GM21619 (cell line): Measurements from ENCODE around the gene HIRA.
A peak's percentile ranks its signal among the peaks of the same experiment; 100 is the strongest.
"Not testable (repeated sequence)": the region's sequence is repeated elsewhere in the genome, so short reads cannot be mapped to it uniquely, and the experiment has no call there.

ENCODE experiments used
- ATAC-seq: cut with Tn5 transposase; IDR thresholded peaks from one replicate; pipeline ENCODE4 v1.9.1; 2021; ENCODE audit not compliant: unreplicated experiment

Gene HIRA

DNA sequence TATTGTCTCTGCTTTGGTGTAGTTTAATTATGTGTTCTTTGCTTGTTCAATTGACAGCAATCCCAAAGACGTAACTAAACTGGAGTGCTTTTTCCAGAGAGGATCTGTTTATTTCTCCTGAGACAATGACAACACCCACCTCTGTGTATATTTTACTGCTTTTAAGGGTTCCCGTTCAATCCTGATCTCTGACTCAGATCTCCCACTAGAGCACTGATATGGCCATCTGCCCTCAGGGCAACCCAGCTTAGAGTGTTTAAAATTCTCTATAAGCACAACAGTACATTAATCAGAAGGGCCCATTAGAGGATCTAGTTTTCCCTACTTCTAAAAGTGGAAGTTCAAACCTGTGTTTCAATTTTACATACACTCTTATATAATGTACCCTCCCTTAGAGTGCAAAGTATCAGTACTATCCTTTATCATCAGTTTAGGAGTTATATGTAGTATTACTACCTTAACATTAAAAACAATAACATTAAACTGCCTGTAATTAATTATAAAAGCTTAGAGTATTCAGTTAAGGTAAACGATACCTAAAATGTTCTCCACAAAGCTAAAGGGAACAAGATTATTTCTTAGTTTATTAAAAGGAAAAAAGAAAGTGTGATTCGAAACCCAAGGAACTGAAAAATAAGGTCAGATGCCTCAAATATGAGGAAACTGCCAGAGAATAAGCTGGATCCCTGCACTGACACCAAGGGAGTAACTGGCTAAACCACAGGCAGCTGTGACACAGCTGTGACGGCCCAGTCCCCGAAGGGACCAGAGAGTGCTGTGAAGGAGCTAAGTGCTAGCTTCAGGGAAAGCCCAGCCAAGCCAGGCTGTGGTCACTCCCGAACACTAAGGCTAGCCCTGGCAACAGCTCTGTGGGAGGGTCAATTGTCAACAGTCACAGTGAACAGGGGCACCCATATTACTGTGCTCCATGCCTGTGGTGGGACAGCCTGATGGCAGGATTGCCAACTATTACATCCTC, 32.2 kb upstream of the HIRA start:
- no peak for ATAC-seq

DNA sequence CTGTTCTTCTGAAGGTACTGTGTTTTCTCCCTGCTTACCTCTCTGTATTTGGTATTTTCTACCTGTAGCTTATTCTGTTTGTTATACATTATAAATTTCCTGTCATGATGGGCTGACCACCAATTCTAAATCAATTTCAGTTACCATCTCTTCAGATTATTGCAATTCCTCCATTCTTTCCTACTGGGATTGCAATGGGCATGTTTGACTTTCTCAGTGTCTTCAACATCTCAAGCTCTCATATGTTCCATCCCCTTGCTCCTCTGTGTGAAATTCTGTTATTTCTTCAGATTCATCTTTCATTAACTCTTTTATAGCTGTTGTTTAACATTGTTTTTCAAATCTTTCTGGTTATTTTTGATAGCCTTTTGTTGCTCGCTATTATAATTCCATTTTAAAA, 31.5 kb upstream of the HIRA start:
- no peak for ATAC-seq

DNA sequence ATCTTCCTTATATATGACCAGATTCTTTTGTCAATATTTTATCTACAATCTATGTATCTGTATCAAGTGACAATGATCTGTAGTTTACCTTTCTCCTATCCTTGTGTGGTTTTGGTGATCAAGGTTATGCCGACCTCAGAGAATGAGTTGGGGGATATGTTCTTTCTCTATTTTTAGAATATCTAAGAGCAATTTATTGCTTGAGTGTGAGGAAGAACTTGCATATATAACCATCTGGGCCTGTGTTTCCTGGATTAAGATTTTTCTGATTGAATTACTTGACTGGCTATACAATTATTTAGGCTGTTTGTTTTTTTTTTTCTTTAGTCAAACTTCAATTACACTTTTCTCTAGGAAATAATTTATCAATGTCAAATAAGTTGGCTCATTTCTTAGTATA, 30.0 kb upstream of the HIRA start:
- ATAC-seq, result no peak

DNA sequence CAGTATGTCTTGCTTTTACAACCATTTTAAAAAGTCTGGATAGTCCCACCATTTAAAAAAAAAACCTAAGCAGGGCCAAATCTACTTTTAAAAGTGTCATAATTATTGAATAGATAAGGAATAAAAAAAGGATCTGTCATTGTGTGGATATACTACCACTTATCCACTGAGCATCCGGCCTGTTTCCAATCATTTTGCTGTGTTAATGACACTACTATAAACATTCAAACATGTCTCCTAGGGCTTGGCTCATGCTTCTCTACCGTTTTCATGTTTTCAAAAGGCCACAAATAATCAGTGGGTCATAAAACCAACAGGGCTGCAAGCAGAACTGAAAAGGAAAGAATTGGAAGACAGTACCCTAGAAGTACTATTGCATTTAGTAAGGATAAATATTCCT, 28.5 kb upstream of the HIRA start:
- ATAC-seq, result no peak

DNA sequence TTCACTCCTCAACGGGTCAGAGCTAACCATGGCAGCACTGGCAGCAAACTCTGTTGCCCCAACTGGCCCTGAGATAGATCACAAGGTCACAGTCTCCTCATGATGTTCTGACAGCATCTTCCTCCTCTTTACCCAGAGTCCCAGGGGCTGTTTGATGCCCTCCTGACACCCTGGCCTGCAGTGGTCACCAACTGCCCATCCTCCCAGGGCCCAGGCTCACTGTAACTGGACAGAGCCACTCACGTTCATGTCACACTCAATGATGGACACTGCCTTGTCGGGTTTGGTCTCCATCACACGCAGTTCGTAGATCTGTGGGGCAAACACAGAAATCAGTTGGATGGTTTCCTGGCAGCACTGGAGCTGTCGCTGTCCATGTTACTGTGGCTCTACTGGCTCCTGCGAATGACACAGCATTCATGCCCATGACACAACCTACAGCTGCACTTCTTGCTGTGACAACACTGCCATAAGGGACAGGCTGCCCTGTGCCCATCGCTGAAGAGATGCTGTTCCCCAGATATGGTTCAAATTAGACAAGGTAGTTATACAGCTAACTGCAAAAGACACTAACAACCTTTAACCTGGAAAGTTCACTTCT, 26.4 kb upstream of the HIRA start:
- ATAC-seq, result no peak

DNA sequence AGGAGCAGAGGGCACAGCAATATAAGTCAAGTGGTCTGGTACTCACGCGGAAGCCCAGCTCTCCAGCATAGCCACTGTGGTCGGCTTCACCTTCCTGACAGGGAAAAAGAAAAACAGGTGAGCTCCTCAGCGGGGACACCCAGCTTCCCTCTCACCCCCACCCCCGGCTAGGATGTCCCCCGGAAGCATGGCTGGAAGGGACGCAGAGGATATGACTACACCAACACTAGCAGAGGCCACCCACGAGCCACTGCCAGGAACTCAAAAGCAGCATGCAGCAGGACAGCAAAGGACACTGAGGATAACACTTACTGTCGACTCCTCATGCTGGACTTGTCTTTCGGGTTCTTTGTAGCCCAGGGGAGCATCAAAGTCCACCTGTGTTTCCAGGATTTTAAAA, 25.0 kb upstream of the HIRA start:
- no peak for ATAC-seq

DNA sequence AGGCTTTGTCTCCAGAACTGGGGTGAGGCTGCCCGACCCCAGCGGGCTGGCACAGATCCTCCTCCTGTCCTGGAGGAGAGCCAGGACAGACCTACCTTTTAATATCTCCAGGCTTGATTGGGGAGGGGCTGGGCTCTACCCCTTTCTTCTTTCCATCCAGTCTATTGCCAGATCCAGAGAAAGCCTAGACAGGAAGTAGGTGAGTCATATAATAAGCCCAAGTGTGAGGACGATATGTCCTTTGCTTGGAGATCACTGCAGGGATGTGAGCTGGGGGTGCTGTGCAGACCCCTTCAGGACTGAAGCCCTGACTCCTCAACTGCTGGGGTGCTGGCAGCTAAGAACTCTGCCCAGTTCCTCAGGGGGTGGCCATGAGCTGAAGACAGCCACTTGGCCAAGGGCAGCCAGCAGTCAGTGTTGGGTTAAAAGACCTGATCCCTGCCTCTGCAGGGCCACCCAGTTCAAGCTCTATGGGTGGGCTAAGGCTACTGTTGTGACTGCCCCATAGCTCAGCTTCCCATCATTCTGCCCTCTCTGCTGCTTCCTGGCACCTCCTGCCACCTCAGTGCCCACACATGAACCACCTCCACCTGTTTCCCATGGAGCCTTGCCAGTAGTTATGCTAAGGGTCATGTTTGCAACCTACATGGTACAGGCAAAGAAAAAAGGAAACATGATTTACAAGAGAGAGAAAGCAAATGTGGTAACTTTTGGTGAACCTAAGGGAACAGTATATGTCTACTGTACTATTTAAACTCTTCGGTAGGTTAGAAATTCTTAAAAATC, 24.2 kb upstream of the HIRA start:
- ATAC-seq, result no peak

DNA sequence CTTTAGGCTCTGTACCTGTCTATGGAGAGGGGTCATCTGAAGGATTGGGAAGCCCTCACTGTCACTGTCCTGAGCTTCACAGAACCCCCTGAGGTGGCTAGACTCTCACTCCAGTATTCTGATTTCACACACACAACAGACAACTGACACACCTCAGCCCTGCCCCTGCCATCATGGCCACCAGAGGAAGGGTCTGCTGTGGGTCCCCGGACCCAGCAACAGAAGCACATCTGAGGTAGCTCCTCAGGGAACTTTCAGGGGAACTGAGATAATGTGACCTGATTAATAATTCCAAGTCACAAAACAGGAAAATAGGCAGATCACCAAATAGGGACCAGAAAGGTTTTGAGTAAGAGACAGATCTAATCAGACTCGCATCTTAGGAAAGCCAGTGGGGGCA, 23.5 kb upstream of the HIRA start:
- ATAC-seq, result no peak

DNA sequence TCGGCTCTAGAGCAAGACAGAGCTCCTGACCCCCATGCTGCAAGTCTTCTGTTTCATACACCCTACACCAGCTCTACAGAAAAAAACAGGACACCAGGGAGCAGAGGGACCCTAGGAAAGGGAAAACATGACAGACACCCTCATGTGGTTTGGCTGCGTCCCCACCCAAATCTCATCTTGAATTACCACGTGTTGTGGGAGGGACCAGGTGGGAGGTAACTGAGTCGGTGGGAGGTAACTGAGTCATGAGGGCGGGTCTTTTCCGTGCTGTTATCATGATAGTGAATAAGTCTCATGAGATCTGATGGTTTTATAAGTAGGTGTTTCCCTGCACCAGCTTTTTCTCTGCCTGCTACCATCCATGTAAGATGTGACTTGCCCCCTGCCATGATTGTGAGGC, 22.6 kb upstream of the HIRA start:
- no peak for ATAC-seq

DNA sequence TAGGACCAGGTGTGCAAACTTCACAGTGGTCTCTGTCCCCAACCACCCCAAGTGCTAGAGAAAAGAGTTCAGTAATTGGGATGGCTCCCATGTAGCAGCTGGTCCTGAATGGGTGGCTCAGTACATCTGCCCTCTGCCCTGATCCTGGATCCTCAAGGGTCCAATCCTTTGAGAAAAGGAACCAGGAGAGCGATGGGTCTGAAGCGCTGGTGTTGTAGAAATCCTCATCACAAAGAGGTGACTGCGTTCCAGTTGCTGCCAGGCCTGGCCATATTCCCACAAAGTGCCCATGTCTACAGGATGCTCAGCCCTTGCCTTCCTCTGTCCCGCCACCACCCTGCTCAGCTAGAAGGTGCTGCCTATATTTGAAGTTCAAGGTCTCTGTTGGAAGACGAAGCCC, 22.2 kb upstream of the HIRA start:
- ATAC-seq, result no peak

DNA sequence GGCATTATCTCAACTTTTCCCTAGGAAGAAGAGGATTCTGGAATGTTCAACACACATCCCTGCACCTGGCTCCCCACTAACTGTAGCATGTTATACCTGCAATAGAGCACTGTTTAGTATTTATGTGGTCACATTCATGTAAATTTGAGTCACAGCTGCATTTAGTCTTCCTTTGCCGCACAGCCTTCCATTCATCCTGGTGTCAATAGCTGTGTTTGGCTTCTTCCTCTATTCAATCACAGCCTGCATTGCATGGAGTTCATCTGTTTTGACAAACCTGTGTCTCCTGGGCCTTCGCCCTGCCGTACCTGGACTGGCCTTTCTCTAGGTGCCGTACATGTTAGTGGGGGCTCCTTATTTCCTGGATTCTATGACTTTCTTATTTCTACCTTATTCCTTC, 20.0 kb upstream of the HIRA start:
- ATAC-seq, result no peak

DNA sequence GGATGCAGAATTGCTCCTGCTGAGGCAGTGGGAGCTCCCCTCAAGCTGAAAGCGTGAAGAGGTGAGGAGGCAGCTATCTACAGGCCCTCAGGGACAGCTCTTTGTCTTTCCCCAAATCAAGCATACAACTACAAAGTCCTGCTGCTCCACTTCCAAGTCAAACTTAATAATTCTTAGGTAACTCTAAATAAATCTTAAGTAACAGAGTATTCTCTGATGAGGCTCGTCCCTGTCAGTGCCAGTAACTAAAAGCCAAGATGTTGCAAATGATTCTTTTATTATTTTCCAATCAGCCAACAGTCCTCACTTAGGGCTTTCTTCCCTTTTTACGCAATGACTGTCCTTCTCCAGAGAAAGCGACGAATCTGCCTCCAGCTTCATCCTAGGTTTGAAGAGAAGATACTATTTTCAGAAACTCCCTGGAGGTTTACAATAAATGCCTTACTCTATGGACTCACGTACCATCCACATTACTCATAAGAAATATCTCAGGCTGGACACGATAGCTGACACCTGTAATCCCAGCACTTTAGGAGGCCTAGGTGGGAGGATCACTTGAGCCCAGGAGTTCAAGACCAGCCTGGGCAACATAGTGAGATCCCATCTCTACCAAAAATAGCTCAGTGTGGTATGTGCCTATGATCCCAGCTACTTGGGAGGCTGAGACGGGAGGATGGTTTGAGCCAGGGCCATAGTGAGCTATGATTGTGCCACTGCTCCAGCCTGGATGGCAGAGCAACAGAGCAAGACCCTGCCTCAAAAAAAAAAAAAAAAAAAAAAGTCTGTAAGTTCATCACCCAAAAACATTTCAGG, 19.0 kb upstream of the HIRA start:
- no peak for ATAC-seq

DNA sequence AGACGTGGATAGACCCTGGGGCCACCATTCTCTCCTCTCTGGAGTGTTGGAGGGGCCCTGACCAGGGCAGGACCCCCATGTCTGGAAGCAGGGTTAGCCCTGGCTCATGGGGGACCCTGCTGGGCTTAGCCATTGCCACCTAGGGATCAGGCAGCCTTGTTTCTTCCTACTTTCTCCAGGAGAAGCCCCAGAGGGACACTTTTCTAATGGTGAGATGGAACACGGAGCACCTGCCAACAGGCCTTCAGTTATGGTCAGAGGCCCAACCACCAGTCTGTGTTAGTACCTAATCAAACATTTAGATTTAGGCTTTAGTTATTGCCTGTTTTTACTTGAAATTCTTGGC, 17.9 kb upstream of the HIRA start:
- no peak for ATAC-seq

DNA sequence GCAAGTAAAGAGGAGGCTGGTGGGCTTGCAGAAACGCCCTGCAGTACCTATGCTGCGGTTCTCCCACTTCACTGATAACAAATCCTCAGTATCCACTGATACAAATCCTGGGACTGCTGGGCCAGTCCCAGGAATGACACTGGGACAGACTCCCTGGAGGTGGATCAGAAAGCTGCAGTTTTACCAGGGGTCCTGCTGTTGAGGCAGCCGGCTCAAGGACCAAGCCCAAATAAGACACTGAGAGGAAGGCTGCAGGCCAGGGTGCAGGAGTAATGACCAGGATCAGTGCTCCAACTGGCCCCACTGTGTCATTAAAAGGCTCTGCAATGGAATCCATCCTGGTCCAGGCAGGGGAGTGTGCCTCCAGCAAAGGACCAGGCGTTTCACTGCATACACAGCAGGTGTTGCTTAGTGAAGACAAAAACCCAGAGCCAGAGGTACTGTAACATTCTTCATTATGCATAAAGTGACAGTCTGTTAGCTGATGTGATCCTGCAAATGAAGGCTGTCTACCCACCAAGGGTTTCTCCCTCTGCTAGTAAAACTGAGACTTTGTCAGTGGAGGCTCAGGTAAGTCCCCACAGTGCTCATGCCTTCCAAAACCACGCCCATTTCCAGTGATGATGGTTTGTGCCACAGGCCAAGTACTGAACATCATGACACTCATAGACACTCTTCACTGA, 17.3 kb upstream of the HIRA start:
- no peak for ATAC-seq

DNA sequence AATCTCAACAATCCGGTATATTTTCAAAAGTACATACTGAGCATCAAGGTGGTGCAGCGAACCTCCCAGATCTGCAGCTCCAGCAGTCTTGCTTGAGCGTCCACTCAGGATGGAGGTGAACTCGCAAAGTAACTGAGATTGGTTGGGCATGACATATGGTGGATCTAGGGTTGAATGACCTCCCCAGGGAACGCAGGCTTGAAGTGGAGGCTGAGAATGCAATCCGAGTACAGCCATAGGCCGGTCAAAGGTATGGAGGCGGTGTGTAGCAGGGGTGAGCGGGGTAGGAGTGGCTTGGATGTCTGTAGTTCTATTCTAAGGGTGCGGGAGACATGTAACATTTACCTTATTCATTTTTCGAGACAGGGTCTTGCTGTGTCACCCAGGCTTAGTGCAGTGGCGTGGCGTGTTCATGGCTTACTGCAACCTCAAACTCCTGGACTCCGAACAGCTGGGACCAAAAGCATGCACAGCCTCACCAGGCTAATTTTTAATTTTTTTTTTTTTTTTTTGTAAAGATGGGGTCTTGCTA, 16.6 kb upstream of the HIRA start:
- ATAC-seq, result peak; percentile 31

DNA sequence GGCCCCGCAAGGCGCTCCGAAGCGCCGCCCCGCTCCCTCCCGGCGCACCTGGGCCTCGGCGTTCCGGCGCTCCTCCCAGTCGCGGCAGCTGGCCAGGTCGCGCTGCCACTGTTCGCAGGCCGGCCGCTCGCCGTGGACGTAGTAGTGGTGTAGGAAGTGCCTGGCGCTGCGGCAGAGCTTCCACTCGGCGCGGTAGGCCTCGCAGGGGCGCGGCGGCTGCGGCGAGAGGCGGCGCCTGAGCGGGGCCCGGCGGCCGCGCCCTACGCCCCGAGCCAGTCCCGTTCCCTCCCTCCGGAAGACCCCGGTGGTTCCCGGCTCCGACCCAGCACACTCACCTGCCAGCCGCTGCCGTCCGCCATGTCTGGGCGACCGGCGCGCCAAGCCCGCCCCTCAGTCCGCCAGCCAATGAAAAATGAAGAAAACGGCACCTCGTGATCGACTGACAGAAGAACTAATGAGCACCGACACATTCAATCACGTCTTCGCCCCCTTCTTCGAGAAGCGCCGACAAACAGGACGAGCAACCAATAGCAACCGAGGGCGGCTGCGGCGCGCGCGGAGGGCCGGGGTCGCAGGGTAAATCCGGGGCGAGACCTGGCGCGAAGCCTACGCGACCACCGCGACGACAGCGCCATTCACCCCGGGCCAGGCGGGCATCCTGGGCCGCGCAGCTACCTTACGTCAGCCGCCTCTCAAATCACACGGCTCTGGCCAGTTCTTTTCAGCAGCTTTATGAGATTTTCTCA, 16.0 kb upstream of the HIRA start, which contains the start of gene C22orf39:
Gene C22orf39, minus strand, starts transcription at position 382 of the 746 bp plus-strand sequence. Its CDS starts 23 bp downstream, at position 359.
- peak; percentile 67 for ATAC-seq

DNA sequence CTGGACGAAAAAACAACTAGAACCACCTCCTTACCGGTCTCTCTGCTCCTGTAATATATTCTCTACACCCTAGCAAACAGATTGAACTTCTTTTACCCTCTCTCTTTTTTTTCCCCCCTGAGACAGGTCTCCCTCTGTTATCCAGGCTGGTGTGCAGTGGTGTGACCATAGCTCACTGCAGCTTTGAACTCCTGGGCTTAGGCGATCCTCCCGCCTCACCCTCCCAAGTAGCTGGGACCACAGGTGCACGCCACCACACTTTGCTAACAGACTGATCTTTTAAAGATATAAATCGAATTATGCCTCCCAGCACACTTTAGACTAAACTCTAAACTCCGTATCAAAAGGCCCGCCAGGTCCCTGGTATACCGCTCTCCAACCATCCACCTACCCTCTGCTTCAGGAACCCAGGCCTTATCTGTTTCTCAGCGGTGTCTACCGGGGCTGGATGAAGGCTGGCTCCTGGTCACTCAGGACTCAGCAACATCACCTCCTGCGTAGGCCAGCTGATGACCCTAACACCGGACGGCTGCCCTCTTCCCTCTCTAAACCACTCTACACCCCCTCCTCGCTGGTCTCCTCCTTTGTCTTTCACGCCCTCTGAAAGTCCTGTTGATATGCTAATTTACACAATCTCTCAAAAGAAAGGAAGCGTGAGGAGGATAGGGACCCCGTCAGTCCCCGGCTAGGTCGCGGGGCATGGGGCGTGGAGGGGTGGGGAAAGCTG, 15.2 kb upstream of the HIRA start:
- ATAC-seq, result no peak

DNA sequence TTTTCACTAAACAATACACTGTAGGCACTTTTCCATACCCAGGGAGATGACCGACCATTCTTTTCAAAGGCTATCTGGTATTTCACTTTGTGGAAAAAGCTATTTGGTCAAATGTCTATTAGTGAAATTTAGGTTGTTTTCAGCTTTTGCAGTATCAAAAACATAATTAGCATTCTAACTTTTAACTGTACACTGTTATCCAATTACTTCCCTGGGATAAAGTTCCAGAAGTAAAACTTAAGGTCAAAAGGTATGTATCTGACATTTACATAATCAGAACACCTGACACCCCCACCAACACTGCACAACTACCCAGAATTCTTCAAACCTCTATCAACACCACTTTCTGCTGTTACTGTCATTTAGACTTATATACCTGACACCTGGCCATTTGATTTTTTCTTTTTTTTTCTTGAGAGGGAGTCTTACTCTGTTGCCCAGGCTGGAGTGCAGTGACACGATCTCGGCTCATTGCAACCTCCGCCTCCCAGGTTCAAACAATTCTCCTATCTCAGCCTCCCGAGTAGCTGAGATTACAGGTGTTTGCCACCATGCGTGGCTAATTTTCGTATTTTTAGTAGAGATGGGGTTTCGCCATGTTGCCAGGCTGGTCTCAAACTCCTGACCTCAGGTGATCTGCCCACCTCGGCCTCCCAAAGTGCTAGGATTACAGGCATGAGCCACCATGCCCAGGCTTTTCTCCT, 13.9 kb upstream of the HIRA start:
- not testable (repeated sequence) for ATAC-seq
